Subcutaneous adipose tissue (tissue), 4 donors: ENCODE measurements around the gene TRIM13. TPM values are rescaled to one million over a fixed set of nuclear protein-coding genes. Genes with fewer than 3 reads are reported as not detected.

Experiments used
- total RNA-seq, 4 donors: library from RNA; depleted of rRNA; stranded (reverse); fragments of >200 nt; gene quantifications; one replicate each; pipeline ENCODE4 v1.1.0, GENCODE V29; 2016
- TF ChIP-seq, protein P1 (sequence below): fragments of 450-650 bp; IDR thresholded peaks from one replicate; pipeline ENCODE4 v1.5.1; 2016; ENCODE audit warnings: low read depth, mild to moderate bottlenecking, control low read depth, antibody characterized with exemption, moderate library complexity

Gene TRIM13, protein sequence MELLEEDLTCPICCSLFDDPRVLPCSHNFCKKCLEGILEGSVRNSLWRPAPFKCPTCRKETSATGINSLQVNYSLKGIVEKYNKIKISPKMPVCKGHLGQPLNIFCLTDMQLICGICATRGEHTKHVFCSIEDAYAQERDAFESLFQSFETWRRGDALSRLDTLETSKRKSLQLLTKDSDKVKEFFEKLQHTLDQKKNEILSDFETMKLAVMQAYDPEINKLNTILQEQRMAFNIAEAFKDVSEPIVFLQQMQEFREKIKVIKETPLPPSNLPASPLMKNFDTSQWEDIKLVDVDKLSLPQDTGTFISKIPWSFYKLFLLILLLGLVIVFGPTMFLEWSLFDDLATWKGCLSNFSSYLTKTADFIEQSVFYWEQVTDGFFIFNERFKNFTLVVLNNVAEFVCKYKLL
- total RNA-seq: 10 to 100 TPM; 11.5 to 18.1 (median 16.1) TPM

DNA sequence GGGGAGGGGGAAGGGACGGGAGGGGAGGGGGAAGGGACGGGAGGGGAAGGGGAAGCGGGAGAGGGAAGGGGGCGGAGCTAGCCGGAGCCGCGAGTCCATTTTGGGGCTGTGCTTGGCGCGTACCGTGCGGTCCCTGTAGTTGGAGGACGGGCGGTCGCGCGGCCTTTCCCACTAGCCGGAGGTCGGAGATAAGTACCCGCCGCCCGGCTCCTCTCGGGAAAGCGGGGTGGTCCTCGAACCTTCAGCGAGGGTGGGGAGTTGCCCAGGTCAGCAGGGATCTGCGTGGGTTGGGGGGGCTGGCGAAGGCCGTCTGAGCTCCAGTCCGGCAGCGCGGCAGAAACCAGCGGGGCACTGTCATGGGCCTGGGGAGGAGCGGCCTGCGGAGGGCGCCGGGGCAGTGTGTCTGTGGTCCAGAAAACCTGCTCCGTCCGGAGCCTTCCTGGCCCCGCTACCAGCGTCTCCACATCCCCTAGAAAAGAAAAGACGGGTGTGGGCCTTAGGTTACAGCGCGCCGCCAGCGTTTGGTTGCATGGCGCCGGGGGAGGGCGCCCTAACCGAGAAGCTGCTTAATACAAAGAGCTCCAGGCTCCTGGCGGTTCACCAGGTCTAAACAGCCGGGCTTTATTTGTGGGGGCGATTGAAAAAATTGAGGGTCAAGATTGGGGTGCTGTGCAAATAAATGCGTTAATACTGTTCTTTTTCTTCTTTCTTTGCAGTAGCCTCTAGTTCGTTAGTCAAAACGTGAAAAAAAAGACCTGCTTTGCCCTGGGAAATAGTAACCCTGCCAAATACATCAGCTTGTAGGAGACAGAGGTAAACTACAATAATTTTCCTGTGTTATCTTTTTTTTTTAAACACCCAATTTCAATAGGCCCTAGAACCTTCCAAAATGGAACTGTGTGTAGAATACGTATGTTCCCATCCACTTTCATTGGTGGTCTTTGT is at the start of gene TRIM13:
TRIM13 (plus strand) TSS at position 92 of the 945 bp plus-strand sequence. CDS start 14,899 bp downstream, outside the sequence.
- TF ChIP-seq, protein P1, sequence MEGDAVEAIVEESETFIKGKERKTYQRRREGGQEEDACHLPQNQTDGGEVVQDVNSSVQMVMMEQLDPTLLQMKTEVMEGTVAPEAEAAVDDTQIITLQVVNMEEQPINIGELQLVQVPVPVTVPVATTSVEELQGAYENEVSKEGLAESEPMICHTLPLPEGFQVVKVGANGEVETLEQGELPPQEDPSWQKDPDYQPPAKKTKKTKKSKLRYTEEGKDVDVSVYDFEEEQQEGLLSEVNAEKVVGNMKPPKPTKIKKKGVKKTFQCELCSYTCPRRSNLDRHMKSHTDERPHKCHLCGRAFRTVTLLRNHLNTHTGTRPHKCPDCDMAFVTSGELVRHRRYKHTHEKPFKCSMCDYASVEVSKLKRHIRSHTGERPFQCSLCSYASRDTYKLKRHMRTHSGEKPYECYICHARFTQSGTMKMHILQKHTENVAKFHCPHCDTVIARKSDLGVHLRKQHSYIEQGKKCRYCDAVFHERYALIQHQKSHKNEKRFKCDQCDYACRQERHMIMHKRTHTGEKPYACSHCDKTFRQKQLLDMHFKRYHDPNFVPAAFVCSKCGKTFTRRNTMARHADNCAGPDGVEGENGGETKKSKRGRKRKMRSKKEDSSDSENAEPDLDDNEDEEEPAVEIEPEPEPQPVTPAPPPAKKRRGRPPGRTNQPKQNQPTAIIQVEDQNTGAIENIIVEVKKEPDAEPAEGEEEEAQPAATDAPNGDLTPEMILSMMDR: no peak

DNA sequence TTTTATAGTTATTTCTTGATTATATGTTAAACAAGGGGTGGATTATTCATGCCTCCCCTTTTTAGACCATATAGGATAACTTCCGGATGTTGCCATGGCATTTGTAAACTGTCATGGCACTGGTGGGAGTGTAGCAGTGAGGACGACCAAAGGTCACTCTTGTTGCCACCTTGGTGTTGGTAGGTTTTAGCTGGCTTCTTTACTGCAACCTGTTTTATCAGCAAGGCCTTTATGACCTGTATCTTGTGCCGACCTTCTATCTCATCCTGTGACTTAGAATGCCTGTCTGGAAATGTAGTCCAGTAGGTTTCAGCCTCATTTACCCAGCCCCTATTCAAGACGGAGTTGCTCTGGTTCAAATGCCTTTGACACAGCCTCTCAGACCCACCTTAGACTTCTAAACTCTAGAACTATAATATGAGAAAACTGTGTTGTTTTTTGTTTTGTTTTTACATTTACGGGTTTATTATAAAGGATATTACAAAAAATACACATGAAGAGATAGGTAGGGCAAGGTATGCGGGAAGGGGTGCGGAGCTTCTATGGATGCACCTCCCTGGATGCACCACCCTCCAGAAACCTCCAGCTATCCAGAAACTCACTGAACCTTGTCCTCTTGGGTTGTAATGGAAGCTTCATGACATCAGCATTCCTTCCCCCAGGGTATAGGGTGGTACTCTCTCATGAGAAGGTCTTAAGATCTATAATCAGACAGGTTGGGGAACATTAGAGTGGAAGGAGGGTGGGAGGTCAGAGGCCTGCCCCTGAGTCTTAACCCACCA is 44.9 kb upstream of the TRIM13 start:
- TF ChIP-seq, protein P1: no peak

DNA sequence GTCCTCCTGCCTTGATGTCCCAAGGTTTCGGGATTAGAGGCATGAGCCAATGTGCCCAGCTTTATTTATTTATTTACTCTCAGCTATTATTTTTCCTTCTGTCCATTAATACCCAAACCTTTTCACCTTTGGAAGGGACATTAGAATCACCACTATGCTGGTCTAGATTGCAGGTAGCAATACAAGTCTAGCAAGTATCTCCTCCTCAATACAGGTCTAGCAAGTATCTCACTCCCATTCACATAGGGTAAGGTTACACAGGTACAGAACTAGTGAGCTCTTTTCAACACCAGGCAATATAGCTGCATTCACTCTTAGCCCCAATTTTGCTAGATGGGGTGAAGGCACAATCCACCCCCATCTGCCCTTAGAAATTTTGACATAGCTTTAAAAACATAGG is 43.3 kb upstream of the TRIM13 start:
- TF ChIP-seq, protein P1: no peak

DNA sequence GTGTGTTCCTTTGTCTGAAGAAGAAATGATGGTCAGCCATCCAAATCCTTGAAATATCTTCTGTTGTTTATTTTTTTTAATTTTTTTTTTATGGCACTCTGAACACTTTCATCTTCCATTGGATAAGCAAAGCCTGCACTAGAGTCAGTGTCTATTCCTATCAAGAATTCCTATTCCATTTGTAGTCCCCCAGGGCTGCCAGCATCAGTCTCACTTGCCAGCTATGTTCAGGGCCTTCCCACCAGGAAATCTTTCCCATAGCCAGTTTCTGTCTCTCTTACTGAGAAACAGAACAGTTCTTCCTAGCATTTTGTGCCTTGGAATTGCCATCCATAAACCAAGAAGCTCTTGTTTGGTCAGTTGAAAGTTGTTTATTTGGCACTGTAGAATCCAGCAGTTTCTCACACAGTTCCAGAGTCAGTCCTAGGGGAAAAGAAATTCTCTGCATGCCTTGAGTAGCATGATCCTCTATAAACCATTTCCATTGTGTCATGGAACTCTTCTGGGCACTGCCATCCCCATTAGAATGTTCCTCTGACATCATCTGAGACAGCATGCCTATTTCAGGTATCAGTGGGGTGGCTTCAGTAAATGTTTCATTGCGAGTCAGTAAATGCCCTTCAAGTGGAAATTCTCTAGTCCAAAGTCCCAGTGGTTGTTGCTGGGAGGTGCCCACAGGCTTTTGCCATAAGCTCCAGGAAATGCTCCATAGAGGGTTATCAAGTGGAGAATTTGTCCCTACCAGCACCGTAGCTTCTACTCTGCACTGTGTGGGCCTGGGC is 42.0 kb upstream of the TRIM13 start:
- TF ChIP-seq, protein P1: no peak

DNA sequence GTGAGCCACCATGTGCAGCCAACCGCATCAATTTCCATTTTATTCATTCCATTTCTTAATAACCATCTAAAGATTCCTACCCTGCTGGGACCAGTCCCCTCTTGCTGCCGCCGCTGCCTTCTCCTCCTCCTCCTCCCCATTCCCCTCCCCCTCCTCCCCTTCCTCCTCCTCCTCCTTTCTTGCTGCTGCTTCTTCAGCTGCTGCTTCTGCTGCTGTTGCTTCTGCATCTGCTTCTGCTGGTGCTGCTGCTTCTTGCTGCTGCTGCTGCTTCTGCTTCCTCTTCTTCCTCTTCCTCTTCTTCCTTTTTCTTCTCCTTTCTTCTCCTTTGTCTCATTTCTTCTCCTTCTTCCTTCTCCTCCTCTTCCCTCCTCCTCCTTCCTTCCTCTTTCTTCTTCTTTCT is 40.7 kb upstream of the TRIM13 start:
- TF ChIP-seq, protein P1: no peak

DNA sequence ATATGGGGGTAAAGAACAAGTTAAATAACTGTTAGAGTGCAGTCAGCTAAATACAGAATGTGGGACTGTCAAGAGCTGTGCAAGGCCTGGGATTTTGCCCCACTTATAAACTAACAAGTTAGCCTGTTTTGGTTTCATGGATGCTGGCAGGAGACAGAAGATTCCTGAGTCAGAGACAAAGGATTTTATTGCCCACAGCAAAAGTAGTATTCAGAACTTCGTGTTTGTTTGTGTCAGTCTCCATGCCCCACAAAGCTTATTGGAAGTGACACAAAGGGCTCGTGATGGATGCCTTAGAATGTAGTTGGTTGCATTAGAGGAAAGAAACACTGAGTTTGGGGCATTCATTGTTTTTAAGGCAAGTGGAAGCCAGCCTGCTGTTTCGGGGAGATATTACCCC is 38.5 kb upstream of the TRIM13 start:
- TF ChIP-seq, protein P1: no peak
